ENCODE measurements around the gene CCDC13. TPM values are rescaled to one million over a fixed set of nuclear protein-coding genes. Genes with fewer than 3 reads are reported as not detected.

Gene CCDC13
- total and polyA plus RNA-seq, 10 of the 15 experiments (the other 5 are each of a cell fraction or from before 2014, with no cell fraction given): 0.13 to 0.81 (median 0.30) TPM; not detected in 4

DNA sequence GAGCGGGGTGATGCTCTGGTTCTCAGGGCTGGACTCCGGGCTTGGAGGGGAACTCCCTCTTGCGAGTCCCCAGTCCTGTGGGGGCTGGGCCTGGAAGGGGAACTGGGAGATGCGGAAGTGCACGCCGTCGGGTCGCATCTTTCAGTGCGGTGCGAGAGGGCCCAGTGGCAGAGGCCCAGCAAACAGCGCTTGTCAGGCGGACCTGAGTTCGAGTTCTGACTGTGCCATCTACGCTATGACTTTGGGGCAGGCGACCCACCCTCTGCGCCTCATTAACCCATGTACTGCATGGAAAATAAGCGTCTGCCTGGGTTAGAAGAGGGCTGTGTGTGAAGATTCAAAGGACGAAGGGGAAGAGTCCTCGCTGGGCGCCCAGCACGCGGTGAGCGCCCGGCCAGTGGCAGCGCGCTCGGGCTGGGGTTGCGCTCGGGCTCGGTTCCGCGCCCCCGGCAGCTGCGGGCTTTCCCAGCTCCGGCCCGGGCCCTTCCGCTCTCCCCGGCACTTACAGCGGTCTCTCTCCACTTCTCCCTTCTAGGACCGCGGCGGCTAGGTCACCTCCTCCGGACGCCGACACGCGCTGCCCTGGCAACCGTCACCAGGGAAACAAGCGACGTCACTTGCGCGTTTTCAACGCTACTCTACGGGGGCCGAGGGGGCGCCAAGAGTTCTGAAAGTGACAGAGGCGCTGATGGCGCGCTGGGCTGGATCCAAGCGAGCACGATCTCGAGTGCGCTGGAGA is at the start of gene CCDC13 (continued):
- TF ChIP-seq, protein P1, sequence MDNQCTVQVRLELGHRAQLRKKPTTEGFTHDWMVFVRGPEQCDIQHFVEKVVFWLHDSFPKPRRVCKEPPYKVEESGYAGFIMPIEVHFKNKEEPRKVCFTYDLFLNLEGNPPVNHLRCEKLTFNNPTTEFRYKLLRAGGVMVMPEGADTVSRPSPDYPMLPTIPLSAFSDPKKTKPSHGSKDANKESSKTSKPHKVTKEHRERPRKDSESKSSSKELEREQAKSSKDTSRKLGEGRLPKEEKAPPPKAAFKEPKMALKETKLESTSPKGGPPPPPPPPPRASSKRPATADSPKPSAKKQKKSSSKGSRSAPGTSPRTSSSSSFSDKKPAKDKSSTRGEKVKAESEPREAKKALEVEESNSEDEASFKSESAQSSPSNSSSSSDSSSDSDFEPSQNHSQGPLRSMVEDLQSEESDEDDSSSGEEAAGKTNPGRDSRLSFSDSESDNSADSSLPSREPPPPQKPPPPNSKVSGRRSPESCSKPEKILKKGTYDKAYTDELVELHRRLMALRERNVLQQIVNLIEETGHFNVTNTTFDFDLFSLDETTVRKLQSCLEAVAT (IDR thresholded peaks at IDR 0.05): 0 out of 2 replicates have a peak, but pooled peaks have one; percentile 12
- TF ChIP-seq EP300 (IDR thresholded peaks at IDR 0.05; ENCODE audit: borderline replicate concordance in 1 of 2, control insufficient read depth in 1 of 2, low read depth in 2 of 2, low read length in 2 of 2) (no peak), LARP7 (IDR thresholded peaks at IDR 0.05) (peak; percentile 80), HDAC2 (IDR thresholded peaks at IDR 0.05) (0 out of 2 replicates have a peak, but pooled peaks have one; percentile 58), FOS (IDR thresholded peaks at IDR 0.05; ENCODE audit: borderline replicate concordance, extremely low read depth, insufficient read length) (no peak), RAD51 (IDR thresholded peaks at IDR 0.05) (no peak), RUNX3 (IDR thresholded peaks at IDR 0.05; ENCODE audit: low read length) (peak; percentile 33), NFYA (IDR thresholded peaks at IDR 0.05; ENCODE audit: borderline replicate concordance, low read depth, low read length) (no peak)
- TF ChIP-seq, protein P2, sequence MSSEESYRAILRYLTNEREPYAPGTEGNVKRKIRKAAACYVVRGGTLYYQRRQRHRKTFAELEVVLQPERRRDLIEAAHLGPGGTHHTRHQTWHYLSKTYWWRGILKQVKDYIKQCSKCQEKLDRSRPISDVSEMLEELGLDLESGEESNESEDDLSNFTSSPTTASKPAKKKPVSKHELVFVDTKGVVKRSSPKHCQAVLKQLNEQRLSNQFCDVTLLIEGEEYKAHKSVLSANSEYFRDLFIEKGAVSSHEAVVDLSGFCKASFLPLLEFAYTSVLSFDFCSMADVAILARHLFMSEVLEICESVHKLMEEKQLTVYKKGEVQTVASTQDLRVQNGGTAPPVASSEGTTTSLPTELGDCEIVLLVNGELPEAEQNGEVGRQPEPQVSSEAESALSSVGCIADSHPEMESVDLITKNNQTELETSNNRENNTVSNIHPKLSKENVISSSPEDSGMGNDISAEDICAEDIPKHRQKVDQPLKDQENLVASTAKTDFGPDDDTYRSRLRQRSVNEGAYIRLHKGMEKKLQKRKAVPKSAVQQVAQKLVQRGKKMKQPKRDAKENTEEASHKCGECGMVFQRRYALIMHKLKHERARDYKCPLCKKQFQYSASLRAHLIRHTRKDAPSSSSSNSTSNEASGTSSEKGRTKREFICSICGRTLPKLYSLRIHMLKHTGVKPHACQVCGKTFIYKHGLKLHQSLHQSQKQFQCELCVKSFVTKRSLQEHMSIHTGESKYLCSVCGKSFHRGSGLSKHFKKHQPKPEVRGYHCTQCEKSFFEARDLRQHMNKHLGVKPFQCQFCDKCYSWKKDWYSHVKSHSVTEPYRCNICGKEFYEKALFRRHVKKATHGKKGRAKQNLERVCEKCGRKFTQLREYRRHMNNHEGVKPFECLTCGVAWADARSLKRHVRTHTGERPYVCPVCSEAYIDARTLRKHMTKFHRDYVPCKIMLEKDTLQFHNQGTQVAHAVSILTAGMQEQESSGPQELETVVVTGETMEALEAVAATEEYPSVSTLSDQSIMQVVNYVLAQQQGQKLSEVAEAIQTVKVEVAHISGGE (CRISPR knock-in tag; IDR thresholded peaks at IDR 0.05): no peak
- TF ChIP-seq, protein P3, sequence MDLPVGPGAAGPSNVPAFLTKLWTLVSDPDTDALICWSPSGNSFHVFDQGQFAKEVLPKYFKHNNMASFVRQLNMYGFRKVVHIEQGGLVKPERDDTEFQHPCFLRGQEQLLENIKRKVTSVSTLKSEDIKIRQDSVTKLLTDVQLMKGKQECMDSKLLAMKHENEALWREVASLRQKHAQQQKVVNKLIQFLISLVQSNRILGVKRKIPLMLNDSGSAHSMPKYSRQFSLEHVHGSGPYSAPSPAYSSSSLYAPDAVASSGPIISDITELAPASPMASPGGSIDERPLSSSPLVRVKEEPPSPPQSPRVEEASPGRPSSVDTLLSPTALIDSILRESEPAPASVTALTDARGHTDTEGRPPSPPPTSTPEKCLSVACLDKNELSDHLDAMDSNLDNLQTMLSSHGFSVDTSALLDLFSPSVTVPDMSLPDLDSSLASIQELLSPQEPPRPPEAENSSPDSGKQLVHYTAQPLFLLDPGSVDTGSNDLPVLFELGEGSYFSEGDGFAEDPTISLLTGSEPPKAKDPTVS (IDR thresholded peaks at IDR 0.05; ENCODE audit: low read depth, low read length): 0 out of 2 replicates have a peak, but pooled peaks have one; percentile 52

All from GM12878 (cell line).